Measurements from ENCODE around the gene KCNN2.

- TF ChIP-seq TAF1 (IDR thresholded peaks at IDR 0.05; ENCODE audit: low read depth, low read length) (no peak), MAX (IDR thresholded peaks at IDR 0.05) (no peak), ASH2L (IDR thresholded peaks at IDR 0.05; ENCODE audit: low read length) (no peak), POLR2AphosphoS5 (IDR thresholded peaks at IDR 0.05; ENCODE audit: low read depth, low read length) (no peak), CTCF (IDR thresholded peaks at IDR 0.05; ENCODE audit: control extremely low read depth in 1 of 3, insufficient read depth in 1 of 3, low read depth in 1 of 3, low read length in 3 of 3) (no peak), POLR2A (IDR thresholded peaks at IDR 0.05; ENCODE audit: control extremely low read depth in 1 of 2, low read depth in 2 of 2, low read length in 2 of 2) (no peak), USF2 (IDR thresholded peaks at IDR 0.05; ENCODE audit: low read length) (no peak), CHD1 (IDR thresholded peaks at IDR 0.05; ENCODE audit: low read depth, low read length) (no peak), YY1 (IDR thresholded peaks at IDR 0.05; ENCODE audit: low read depth, low read length) (no peak), JUND (IDR thresholded peaks at IDR 0.05; ENCODE audit: low read length) (no peak), RFX5 (IDR thresholded peaks at IDR 0.05; ENCODE audit: borderline replicate concordance, low read depth, low read length) (no peak), EZH2 (IDR thresholded peaks at IDR 0.05; ENCODE audit: low read depth, low read length, severe bottlenecking) (no peak)
Measured at GRCh38 chr5:114437936-114438335, 76.1 kb downstream of the KCNN2 start.
